B cell (primary cell): Measurements from ENCODE around the gene GPR176. TPM values are rescaled to one million over a fixed set of nuclear protein-coding genes. Genes with fewer than 3 reads are reported as not detected.

Source experiments
- ATAC-seq: fragments of 200-7000 bp; cut with Tn5 transposase; one replicate; pipeline ENCODE4 v1.10.0; 2021; ENCODE audit warnings: low read depth, mild to moderate bottlenecking, moderate number of reproducible peaks, moderate library complexity
- CTCF ChIA-PET: fragments of 350-600 bp; sonication (Branson Sonifier 250); formaldehyde crosslinking; loops from one replicate; lab custom pipeline; 2021; ENCODE audit warnings: antibody characterized with exemption, inconsistent platforms; lab: Charles Lee
- POLR2A ChIA-PET: fragments of 350-600 bp; sonication (Branson Sonifier 250); formaldehyde crosslinking; loops from one replicate; lab custom pipeline; 2021; ENCODE audit warnings: antibody characterized with exemption; lab: Charles Lee
- DNase-seq: peaks from one replicate; pipeline ENCODE4 v3.0.0; 2013
- H2AFZ ChIP-seq: 2 replicates; pipeline ENCODE4 v1.6.1; 2012; ENCODE audit warnings: mild to moderate bottlenecking, low read depth, low read length; ENCODE audit not compliant: insufficient read depth, poor library complexity, severe bottlenecking
- H3K27ac ChIP-seq, 2 donors: 1 replicate in 1 of 2; 2 replicates in 1 of 2; pipeline ENCODE4 v1.5.1; 2012 to 2013; ENCODE audit warnings: low read length in 2 of 2, mild to moderate bottlenecking in 2 of 2, moderate library complexity in 1 of 2
- H3K27me3 ChIP-seq, 4 experiments: fragments of 200-600 bp in 1 of 4; sonication (generic) in 1 of 4; replicated peaks in 1 of 4; 1 replicate in 2 of 4; 2 replicates in 2 of 4; pipeline versions ENCODE4 v1.6.1 to v1.7.0; 2013 to 2016; ENCODE audit warnings: low read length in 3 of 4, mild to moderate bottlenecking in 2 of 4, mixed read lengths in 1 of 4, moderate library complexity in 1 of 4; ENCODE audit not compliant: insufficient read depth in 4 of 4, control insufficient read depth in 3 of 4; ENCODE audit errors: control extremely low read depth in 1 of 4
- H3K36me3 ChIP-seq, 2 experiments: replicated peaks in 1 of 2; 1 replicate in 1 of 2; 2 replicates in 1 of 2; pipeline versions ENCODE4 v1.6.1 to v1.7.1; 2013; ENCODE audit warnings: low read length in 1 of 2; ENCODE audit not compliant: insufficient read depth in 2 of 2, control insufficient read depth in 1 of 2; ENCODE audit errors: control extremely low read depth in 1 of 2, extremely low read depth in 1 of 2
- H3K4me1 ChIP-seq, 2 donors: fragments of 200-600 bp in 1 of 2; sonication (generic) in 1 of 2; 1 replicate in 1 of 2; 2 replicates in 1 of 2; pipeline versions ENCODE4 v1.5.1 to v1.6.1; 2013 to 2017; ENCODE audit warnings: low read length in 2 of 2; ENCODE audit not compliant: control insufficient read depth in 2 of 2, insufficient read depth in 2 of 2
- H3K4me2 ChIP-seq: replicated peaks from 2 replicates; pipeline ENCODE3; 2012; ENCODE audit warnings: mild to moderate bottlenecking, low read depth, low read length; ENCODE audit not compliant: poor library complexity, severe bottlenecking
- H3K4me3 ChIP-seq, 5 experiments: fragments of 200-600 bp in 1 of 5; sonication (generic) in 1 of 5; 1 replicate in 3 of 5; 2 replicates in 2 of 5; pipeline versions ENCODE4 v1.5.1 to v1.7.0; 2011 to 2016; ENCODE audit warnings: low read length in 4 of 5, mild to moderate bottlenecking in 4 of 5, low read depth in 2 of 5, control low read depth in 1 of 5, moderate library complexity in 1 of 5; ENCODE audit not compliant: insufficient read depth in 1 of 5; ENCODE audit errors: control extremely low read depth in 1 of 5, extremely low read depth in 1 of 5
- H3K79me2 ChIP-seq: fragments of 200-600 bp; sonication (generic); one replicate; pipeline ENCODE4 v1.6.0; 2016; ENCODE audit warnings: low read length; ENCODE audit not compliant: control insufficient read depth, insufficient read depth
- H3K9ac ChIP-seq: fragments of 200-600 bp; sonication (generic); 2 replicates; pipeline ENCODE4 v1.6.1; 2017; ENCODE audit warnings: mild to moderate bottlenecking, low read length, moderate library complexity
- H3K9me3 ChIP-seq, 3 donors: one replicate each; pipeline versions ENCODE4 v1.6.1 to v1.7.1; 2013; ENCODE audit warnings: low read length in 2 of 3; ENCODE audit not compliant: control insufficient read depth in 2 of 3, insufficient read depth in 1 of 3; ENCODE audit errors: control extremely low read depth in 1 of 3
- H4K20me1 ChIP-seq: 2 replicates; pipeline ENCODE4 v1.6.0; 2012; ENCODE audit warnings: mild to moderate bottlenecking, low read length; ENCODE audit not compliant: insufficient read depth, control insufficient read depth, poor library complexity, severe bottlenecking
- H3K27ac Mint-ChIP-seq: one replicate; pipeline ENCODE4 v1.8.0; 2021; ENCODE audit warnings: mixed read lengths
- H3K27me3 Mint-ChIP-seq: one replicate; pipeline ENCODE4 v1.8.0; 2021; ENCODE audit warnings: mixed read lengths
- H3K4me1 Mint-ChIP-seq: one replicate; pipeline ENCODE4 v1.8.0; 2021; ENCODE audit warnings: mixed read lengths
- H3K4me3 Mint-ChIP-seq: one replicate; pipeline ENCODE4 v1.8.0; 2021; ENCODE audit warnings: mixed read lengths
- H3K9me3 Mint-ChIP-seq: one replicate; pipeline ENCODE4 v1.8.0; 2022; ENCODE audit warnings: mixed read lengths; ENCODE audit not compliant: insufficient read depth
- CTCF ChIP-seq: fragments of 200-600 bp; IDR thresholded peaks from one replicate; pipeline ENCODE4 v1.8.0; 2022; ENCODE audit warnings: antibody characterized with exemption, mild to moderate bottlenecking
- EZH2 ChIP-seq: IDR thresholded peaks from 2 replicates; pipeline ENCODE4 v1.6.1; 2012; ENCODE audit warnings: borderline replicate concordance, low read depth, mild to moderate bottlenecking, moderate library complexity, low read length; ENCODE audit not compliant: insufficient read depth, poor library complexity, severe bottlenecking
- WGBS: methylation state at CpG from one replicate; pipeline ENCODE4 v1.1.5; 2013; ENCODE audit warnings: missing lambda C conversion rate; ENCODE audit not compliant: insufficient coverage; 5-methylcytosine and 5-hydroxymethylcytosine counted together
- intact Hi-C: fragments of 100-400 bp; cut with micrococcal nuclease; formaldehyde crosslinking; loops from one replicate; pipeline ENCODE4 v1.10.0; 2022
- polyA plus RNA-seq: library from polyadenylated mRNA; depleted of rRNA; stranded (reverse); fragments of >200 nt; gene quantifications from 2 replicates; pipeline ENCODE4 v1.2.3, GENCODE V29; 2012
- total RNA-seq, 2 donors: library from RNA; stranded (reverse); fragments of 120-200 nt in 1 of 2; gene quantifications; 1 replicate in 1 of 2; 2 replicates in 1 of 2; pipeline versions ENCODE4 v1.2.3 to v1.2.4, GENCODE V29; 2013 to 2022

Gene GPR176
- total and polyA plus RNA-seq, 2 donors (not counting 1 experiment from before 2014, with no cell fraction given) = 0.07 to 0.30 TPM

DNA sequence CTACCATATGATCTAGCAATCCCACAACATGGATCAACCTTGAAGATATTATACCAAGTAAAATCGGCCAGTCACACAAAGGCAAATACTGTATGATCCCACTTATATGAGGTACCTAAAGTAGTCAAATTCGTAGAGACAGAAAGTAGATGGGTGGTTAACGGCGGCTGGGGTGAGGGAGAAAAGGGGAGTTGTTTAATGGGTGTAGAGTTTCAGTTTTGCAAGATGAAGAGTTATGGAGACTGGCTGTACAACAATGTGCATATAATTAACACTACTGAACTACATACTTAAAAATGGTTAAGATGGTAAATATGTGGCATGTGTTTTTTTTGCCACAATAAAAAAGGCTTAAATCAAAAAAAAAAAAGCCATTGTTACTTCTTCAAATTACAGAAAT lies 60.4 kb downstream of the GPR176 start:
- H3K27ac ChIP-seq = no peak overlapping the region
- Mint-ChIP-seq H3K9me3 (no peaks in the 10 kb centered on the region), H3K4me3 (no peak overlapping the region), H3K4me1 (no peaks in the 10 kb centered on the region), H3K27me3 (peaks cover 27% of the 10 kb centered on the region), H3K27ac (no peak overlapping the region)
- WGBS = no CpG with 5 or more reads among the region's 4 CpGs
- no peaks in the 10 kb centered on the region for H3K27me3 ChIP-seq
- H3K36me3 ChIP-seq = no peaks in the 10 kb centered on the region
- H3K9me3 ChIP-seq = no peaks in the 10 kb centered on the region
- TF ChIP-seq CTCF (no peak), EZH2 (no peak)
- H4K20me1 ChIP-seq = no peaks in the 10 kb centered on the region
- CTCF ChIA-PET = no interaction called here
- no peak overlapping the region for H3K4me3 ChIP-seq
- H3K79me2 ChIP-seq = no peaks in the 10 kb centered on the region
- intact Hi-C loops = no loop called here
- H3K4me2 ChIP-seq = no peak overlapping the region
- no peak overlapping the region for H2AFZ ChIP-seq
- POLR2A ChIA-PET = no interaction called here
- DNase-seq (no peak), ATAC-seq (no peak)
- H3K9ac ChIP-seq = no peak overlapping the region
- H3K4me1 ChIP-seq = no peaks in the 10 kb centered on the region

- Mint-ChIP-seq H3K27ac (no peak overlapping the region), H3K27me3 (peaks cover 20% of the 10 kb centered on the region), H3K4me1 (no peaks in the 10 kb centered on the region), H3K4me3 (no peak overlapping the region), H3K9me3 (no peaks in the 10 kb centered on the region)
- Histone ChIP-seq H3K4me2 (no peak overlapping the region), H4K20me1 (no peaks in the 10 kb centered on the region), H3K4me3 (no peak overlapping the region), H3K27me3 (no peaks in the 10 kb centered on the region), H3K9me3 (no peaks in the 10 kb centered on the region), H3K27ac (no peak overlapping the region), H3K36me3 (no peaks in the 10 kb centered on the region), H2AFZ (no peak overlapping the region), H3K9ac (no peak overlapping the region), H3K79me2 (no peaks in the 10 kb centered on the region), H3K4me1 (no peaks in the 10 kb centered on the region)
- no CpG with 5 or more reads among the region's 1 CpG for WGBS
- intact Hi-C loops = no loop called here
- ChIA-PET POLR2A (no interaction called here), CTCF (no interaction called here)
- ATAC-seq (no peak), DNase-seq (no peak)
- TF ChIP-seq EZH2 (no peak), CTCF (no peak)
Measured at GRCh38 chr15:39857132-39857531, 62.9 kb downstream of the GPR176 start.
